ENCODE measurements around the gene CTDSPL.

CTDSPL gene

GRCh38 chr3:37887824-37888223 lies 26.1 kb downstream of the CTDSPL start:
- TF ChIP-seq EZH2 (optimal IDR thresholded peaks at IDR 0.05; ENCODE audit: low read depth, low read length): no peak
- no peak for TF ChIP-seq CTCF (IDR thresholded peaks at IDR 0.05; ENCODE audit: low read length)
- TF ChIP-seq EZH2phosphoT487 (IDR thresholded peaks at IDR 0.05; ENCODE audit: low read length): no peak
- Histone ChIP-seq H3K79me2 (ENCODE audit: low read length) (no peaks in the 10 kb centered on the region), H3K9me3 (replicated peaks; ENCODE audit: insufficient read depth, low read length) (no peaks in the 10 kb centered on the region), H3K36me3 (replicated peaks; ENCODE audit: insufficient read depth, low read length) (no peaks in the 10 kb centered on the region), H3F3A (ENCODE audit: insufficient read depth, low read length) (no peaks in the 10 kb centered on the region), H3K27ac (ENCODE audit: low read length) (no peak overlapping the region), H3K9ac (ENCODE audit: low read length) (no peak overlapping the region), H2AFZ (ENCODE audit: low read length) (no peak overlapping the region), H3K4me2 (ENCODE audit: low read depth, low read length) (no peak overlapping the region), H3K4me3 (ENCODE audit: low read length) (no peak overlapping the region), H3K9me2 (replicated peaks; ENCODE audit: insufficient read depth, low read length) (no peaks in the 10 kb centered on the region), H4K20me1 (ENCODE audit: insufficient read depth, low read length) (no peaks in the 10 kb centered on the region), H3K27me3 (replicated peaks; ENCODE audit: insufficient read depth, low read length) (no peaks in the 10 kb centered on the region), H3K4me1 (ENCODE audit: low read length) (no peaks in the 10 kb centered on the region)
- no peak for DNase-seq

GRCh38 chr3:37888421-37888820 lies 26.7 kb downstream of the CTDSPL start:
- TF ChIP-seq CTCF (IDR thresholded peaks at IDR 0.05; ENCODE audit: low read length) (no peak), EZH2phosphoT487 (IDR thresholded peaks at IDR 0.05; ENCODE audit: low read length) (no peak), EZH2 (optimal IDR thresholded peaks at IDR 0.05; ENCODE audit: low read depth, low read length) (no peak)
- H3K9me3 ChIP-seq (replicated peaks; ENCODE audit: insufficient read depth, low read length): no peaks in the 10 kb centered on the region
- no peaks in the 10 kb centered on the region for H3K79me2 ChIP-seq (ENCODE audit: low read length)
- no peaks in the 10 kb centered on the region for H3K27me3 ChIP-seq (replicated peaks; ENCODE audit: insufficient read depth, low read length)
- H4K20me1 ChIP-seq (ENCODE audit: insufficient read depth, low read length): no peaks in the 10 kb centered on the region
- H3K36me3 ChIP-seq (replicated peaks; ENCODE audit: insufficient read depth, low read length): no peaks in the 10 kb centered on the region
- no peaks in the 10 kb centered on the region for H3K4me1 ChIP-seq (ENCODE audit: low read length)
- H3F3A ChIP-seq (ENCODE audit: insufficient read depth, low read length): no peaks in the 10 kb centered on the region
- no peak overlapping the region for H3K4me3 ChIP-seq (ENCODE audit: low read length)
- DNase-seq: no peak
- no peak overlapping the region for H3K27ac ChIP-seq (ENCODE audit: low read length)
- no peak overlapping the region for H3K9ac ChIP-seq (ENCODE audit: low read length)
- H3K4me2 ChIP-seq (ENCODE audit: low read depth, low read length): no peak overlapping the region
- no peaks in the 10 kb centered on the region for H3K9me2 ChIP-seq (replicated peaks; ENCODE audit: insufficient read depth, low read length)
- no peak overlapping the region for H2AFZ ChIP-seq (ENCODE audit: low read length)

GRCh38 chr3:37890522-37890921 lies 28.8 kb downstream of the CTDSPL start:
- Histone ChIP-seq H3K9me2 (replicated peaks; ENCODE audit: insufficient read depth, low read length) (no peaks in the 10 kb centered on the region), H3F3A (ENCODE audit: insufficient read depth, low read length) (no peaks in the 10 kb centered on the region), H4K20me1 (ENCODE audit: insufficient read depth, low read length) (no peaks in the 10 kb centered on the region), H2AFZ (ENCODE audit: low read length) (no peak overlapping the region), H3K4me2 (ENCODE audit: low read depth, low read length) (no peak overlapping the region), H3K79me2 (ENCODE audit: low read length) (no peaks in the 10 kb centered on the region), H3K4me1 (ENCODE audit: low read length) (no peaks in the 10 kb centered on the region), H3K27ac (ENCODE audit: low read length) (no peak overlapping the region), H3K9ac (ENCODE audit: low read length) (no peak overlapping the region), H3K27me3 (replicated peaks; ENCODE audit: insufficient read depth, low read length) (no peaks in the 10 kb centered on the region), H3K9me3 (replicated peaks; ENCODE audit: insufficient read depth, low read length) (no peaks in the 10 kb centered on the region), H3K36me3 (replicated peaks; ENCODE audit: insufficient read depth, low read length) (no peaks in the 10 kb centered on the region), H3K4me3 (ENCODE audit: low read length) (no peak overlapping the region)
- no peak for DNase-seq
- no peak for TF ChIP-seq CTCF (IDR thresholded peaks at IDR 0.05; ENCODE audit: low read length)
- no peak for TF ChIP-seq EZH2phosphoT487 (IDR thresholded peaks at IDR 0.05; ENCODE audit: low read length)
- no peak for TF ChIP-seq EZH2 (optimal IDR thresholded peaks at IDR 0.05; ENCODE audit: low read depth, low read length)
